ENCODE measurements around the gene IL15RA.

DNA sequence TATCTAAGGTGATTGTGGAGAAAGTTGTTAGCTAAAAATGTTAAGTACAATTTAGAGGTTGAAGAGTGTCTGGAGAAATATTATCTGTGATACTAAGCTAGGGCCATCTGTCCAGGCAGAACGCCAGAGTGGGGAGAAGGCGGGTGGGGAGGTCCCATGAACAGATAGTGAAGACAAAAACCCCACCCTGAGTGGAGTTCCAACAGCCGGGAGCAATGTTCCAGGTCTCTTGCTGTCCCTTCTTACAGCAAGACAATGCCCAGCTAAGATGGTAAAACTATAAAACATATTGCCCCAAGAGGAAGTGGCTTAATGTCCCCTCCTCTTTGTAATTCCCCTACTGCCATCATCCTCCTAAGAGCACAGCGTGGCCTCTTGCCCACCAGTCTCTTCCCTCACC lies 10.4 kb upstream of the IL15RA start:
- TF ChIP-seq, protein P1, sequence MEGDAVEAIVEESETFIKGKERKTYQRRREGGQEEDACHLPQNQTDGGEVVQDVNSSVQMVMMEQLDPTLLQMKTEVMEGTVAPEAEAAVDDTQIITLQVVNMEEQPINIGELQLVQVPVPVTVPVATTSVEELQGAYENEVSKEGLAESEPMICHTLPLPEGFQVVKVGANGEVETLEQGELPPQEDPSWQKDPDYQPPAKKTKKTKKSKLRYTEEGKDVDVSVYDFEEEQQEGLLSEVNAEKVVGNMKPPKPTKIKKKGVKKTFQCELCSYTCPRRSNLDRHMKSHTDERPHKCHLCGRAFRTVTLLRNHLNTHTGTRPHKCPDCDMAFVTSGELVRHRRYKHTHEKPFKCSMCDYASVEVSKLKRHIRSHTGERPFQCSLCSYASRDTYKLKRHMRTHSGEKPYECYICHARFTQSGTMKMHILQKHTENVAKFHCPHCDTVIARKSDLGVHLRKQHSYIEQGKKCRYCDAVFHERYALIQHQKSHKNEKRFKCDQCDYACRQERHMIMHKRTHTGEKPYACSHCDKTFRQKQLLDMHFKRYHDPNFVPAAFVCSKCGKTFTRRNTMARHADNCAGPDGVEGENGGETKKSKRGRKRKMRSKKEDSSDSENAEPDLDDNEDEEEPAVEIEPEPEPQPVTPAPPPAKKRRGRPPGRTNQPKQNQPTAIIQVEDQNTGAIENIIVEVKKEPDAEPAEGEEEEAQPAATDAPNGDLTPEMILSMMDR (IDR thresholded peaks at IDR 0.05 in 4 of 5, conservative IDR thresholded peaks at IDR 0.05 in 1 of 5), result no peak
- no peak for TF ChIP-seq POLR2A (IDR thresholded peaks at IDR 0.05)
